ENCODE measurements around the gene ARL4A. TPM values are rescaled to one million over a fixed set of nuclear protein-coding genes. Genes with fewer than 3 reads are reported as not detected.

Gene ARL4A
- polyA plus RNA-seq, 2 donors, result 29.3 to 43.0 TPM

DNA sequence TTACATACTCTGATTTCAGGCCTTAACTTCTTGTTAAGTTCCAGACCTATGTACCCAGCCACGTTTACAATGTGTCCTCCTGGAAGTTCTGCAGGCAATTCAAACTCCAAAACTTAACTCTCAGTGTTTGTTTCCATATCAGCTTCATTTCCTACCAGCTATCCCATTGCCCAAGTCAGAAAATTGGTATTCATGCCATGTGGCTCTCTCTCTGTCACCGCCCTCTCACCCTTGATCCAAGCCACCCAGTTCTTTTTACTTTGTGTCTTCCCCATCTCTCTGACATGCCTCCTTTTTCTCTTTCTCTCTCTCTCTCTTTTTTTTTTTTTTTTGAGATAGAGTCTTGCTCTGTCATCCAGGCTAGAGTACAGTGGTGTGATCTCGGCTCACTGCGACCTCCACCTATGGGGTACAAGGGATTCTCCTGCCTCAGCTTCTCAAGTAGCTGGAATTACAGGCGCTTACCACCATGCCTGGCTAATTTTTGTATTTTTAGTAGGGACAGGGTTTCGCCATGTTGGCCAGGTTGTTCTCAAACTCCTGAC, 33.9 kb downstream of the ARL4A start:
- no peaks in the 10 kb centered on the region for H3K9me3 ChIP-seq (ENCODE audit: control insufficient read depth in 2 of 2, insufficient read depth in 1 of 2, low read depth in 1 of 2, low read length in 1 of 2)
- H3K4me1 ChIP-seq (ENCODE audit: control insufficient read depth in 2 of 2, insufficient read depth in 2 of 2, low read length in 1 of 2), result peaks cover 0 to under 1% of the 10 kb centered on the region in 2 donors
- H3K27me3 ChIP-seq (ENCODE audit: control insufficient read depth in 1 of 2, insufficient read depth in 2 of 2, low read length in 2 of 2), result no peaks in the 10 kb centered on the region
- no peak overlapping the region for H3K4me3 ChIP-seq (ENCODE audit: low read depth in 1 of 2, low read length in 2 of 2)
- no peak overlapping the region for H3K27ac ChIP-seq (ENCODE audit: low read depth in 2 of 2, low read length in 1 of 2)
- H3K36me3 ChIP-seq (ENCODE audit: control insufficient read depth in 2 of 2, insufficient read depth in 2 of 2, low read length in 1 of 2), result no peaks in the 10 kb centered on the region
- WGBS, 2 donors, result 88 to 93% methylated on average over 6 of the region's 6 CpGs

DNA sequence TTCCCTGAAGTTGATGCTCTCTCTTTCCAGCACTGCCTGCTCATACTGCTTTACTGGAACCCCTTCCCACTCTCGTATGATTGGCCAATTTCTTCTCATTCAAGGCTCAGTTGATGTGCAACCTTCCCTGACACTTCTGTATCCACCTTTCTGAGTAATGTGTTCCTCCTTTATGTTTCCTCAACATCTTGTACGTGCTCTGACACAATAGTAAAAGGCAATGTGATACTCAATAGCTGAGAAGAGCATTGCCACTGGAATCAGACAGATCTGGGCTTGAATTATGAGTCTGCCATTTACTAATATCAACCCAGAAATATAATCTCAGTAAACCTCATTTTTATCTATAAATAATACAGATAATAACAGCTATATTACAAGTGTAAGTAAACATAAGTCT, 34.7 kb downstream of the ARL4A start:
- Histone ChIP-seq H3K4me1 (ENCODE audit: control insufficient read depth in 2 of 2, insufficient read depth in 2 of 2, low read length in 1 of 2) (no peaks in the 10 kb centered on the region), H3K27me3 (ENCODE audit: control insufficient read depth in 1 of 2, insufficient read depth in 2 of 2, low read length in 2 of 2) (no peaks in the 10 kb centered on the region), H3K27ac (ENCODE audit: low read depth in 2 of 2, low read length in 1 of 2) (peak overlapping the region in 1 of 2 donors; percentile 55), H3K9me3 (ENCODE audit: control insufficient read depth in 2 of 2, insufficient read depth in 1 of 2, low read depth in 1 of 2, low read length in 1 of 2) (no peaks in the 10 kb centered on the region), H3K36me3 (ENCODE audit: control insufficient read depth in 2 of 2, insufficient read depth in 2 of 2, low read length in 1 of 2) (no peaks in the 10 kb centered on the region), H3K4me3 (ENCODE audit: low read depth in 1 of 2, low read length in 2 of 2) (no peak overlapping the region)
- 56 to 68% methylated on average over 2 of the region's 2 CpGs for WGBS, 2 donors

DNA sequence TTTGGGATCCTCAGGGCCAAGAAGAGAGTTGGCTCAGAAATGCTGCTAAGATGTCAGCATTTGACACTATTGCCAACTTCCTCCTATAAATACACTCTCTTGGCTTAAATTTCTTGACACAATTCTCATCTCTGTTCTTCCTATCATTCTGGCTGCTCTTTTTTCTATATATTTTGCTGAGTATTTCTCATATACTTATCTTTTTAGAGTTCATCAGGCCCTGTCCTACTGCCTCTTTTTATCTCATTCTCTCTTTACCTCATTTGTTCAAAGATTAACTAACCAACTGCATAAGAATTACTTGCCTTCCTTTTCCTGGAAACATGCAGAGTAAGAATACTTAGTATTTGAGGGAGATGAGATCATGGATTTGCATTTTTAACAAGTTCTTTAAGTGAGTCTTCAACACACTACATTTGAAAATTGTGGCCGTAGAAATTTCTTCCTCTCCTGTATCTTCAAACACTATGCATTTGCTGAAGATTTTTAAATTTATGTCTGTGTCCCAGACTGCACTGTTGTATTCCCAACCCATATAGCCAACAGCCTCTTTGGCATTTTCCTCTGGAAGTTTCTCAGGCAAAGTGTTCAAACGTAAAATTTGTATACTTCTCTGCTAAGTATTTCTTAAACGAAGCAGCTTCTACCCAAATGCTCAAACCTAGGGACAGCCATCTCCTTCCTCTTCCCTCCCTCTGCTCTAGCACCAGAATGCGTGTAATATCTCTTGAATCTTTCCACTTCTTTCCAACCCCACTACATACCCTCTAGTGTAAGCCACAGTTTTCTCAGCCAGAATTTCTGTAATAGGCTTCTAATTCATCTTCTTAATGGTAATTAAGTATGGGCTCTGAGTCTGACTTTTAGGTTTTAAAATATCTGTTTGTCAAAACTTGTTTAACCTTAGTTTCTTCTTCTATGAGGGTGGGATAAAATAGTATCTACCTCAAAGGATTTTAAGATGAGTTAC, 35.5 kb downstream of the ARL4A start:
- Histone ChIP-seq H3K4me1 (ENCODE audit: control insufficient read depth in 2 of 2, insufficient read depth in 2 of 2, low read length in 1 of 2) (no peaks in the 10 kb centered on the region), H3K27ac (ENCODE audit: low read depth in 2 of 2, low read length in 1 of 2) (peak overlapping the region in 1 of 2 donors; percentile 47)
- WGBS, 2 donors, result 83 to 85% methylated on average over 4 of the region's 4 CpGs

DNA sequence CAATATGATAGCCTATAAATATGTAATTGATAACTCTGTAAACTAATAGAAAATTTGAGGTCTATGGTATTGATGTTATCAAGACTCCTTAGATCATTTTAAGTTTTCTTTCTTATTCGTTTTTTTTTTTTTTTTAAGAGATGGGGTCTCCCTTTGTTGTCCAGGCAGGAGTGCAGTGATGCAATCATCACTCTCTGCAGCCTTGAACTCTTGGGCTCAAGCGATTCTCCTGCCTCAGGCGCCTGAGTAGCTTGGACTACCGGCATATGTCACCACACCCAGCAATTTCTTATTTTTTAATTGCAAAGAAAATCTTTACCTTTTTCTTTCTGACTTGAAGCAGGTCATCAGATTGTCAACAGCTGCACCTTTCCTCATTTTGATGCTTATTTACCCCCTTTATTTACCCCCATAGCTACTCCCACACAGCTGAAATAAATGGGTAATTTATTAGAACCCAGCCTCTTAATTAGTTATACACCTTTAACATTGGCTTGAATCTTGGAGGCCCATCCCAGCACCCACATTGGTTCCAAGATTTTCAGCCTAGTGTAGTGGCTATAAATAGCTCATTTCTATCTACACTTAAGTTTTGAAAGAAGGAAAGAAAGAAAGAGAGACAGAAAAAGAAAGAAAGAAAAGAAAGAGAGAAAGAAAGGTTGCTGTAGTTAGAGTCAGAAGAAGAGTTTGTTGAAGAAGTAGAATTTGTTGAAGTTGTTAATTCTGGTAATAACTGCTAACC, 38.3 kb downstream of the ARL4A start:
- H3K36me3 ChIP-seq (ENCODE audit: control insufficient read depth in 2 of 2, insufficient read depth in 2 of 2, low read length in 1 of 2), result no peaks in the 10 kb centered on the region
- H3K27ac ChIP-seq (ENCODE audit: low read depth in 2 of 2, low read length in 1 of 2), result no peak overlapping the region
- H3K27me3 ChIP-seq (ENCODE audit: control insufficient read depth in 1 of 2, insufficient read depth in 2 of 2, low read length in 2 of 2), result no peaks in the 10 kb centered on the region
- H3K9me3 ChIP-seq (ENCODE audit: control insufficient read depth in 2 of 2, insufficient read depth in 1 of 2, low read depth in 1 of 2, low read length in 1 of 2), result no peaks in the 10 kb centered on the region
- H3K4me3 ChIP-seq (ENCODE audit: low read depth in 1 of 2, low read length in 2 of 2), result no peak overlapping the region
- H3K4me1 ChIP-seq (ENCODE audit: control insufficient read depth in 2 of 2, insufficient read depth in 2 of 2, low read length in 1 of 2), result peaks cover 0 to 2% of the 10 kb centered on the region in 2 donors
- 76 to 77% methylated on average over 4 of the region's 4 CpGs for WGBS, 2 donors

More for the DNA sequence above, 35.5 kb downstream of the ARL4A start:
- no peaks in the 10 kb centered on the region for H3K36me3 ChIP-seq (ENCODE audit: control insufficient read depth in 2 of 2, insufficient read depth in 2 of 2, low read length in 1 of 2)
- H3K9me3 ChIP-seq (ENCODE audit: control insufficient read depth in 2 of 2, insufficient read depth in 1 of 2, low read depth in 1 of 2, low read length in 1 of 2), result no peaks in the 10 kb centered on the region
- no peak overlapping the region for H3K4me3 ChIP-seq (ENCODE audit: low read depth in 1 of 2, low read length in 2 of 2)
- no peaks in the 10 kb centered on the region for H3K27me3 ChIP-seq (ENCODE audit: control insufficient read depth in 1 of 2, insufficient read depth in 2 of 2, low read length in 2 of 2)

DNA sequence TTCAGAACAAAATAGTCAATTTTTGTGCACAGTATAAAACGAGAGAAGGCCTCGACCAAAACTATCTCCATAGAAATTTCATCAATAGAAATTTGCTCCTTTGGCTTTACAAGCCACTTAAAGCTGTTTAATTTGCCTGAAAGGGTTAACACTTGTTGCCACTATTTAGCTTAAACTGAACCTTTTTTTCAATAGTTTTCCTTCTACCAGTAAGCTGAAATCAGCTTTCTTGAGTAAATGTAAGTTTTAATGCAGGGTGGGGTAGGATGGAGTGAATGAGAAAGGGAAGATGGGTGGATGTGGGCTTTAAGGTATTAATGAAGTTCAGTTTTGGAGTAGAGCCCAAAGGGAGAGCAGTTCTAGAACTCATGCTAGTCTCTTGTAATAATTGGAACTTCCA, 39.5 kb downstream of the ARL4A start:
- 96 to 98% methylated on average over 2 of the region's 2 CpGs for WGBS, 2 donors
- Histone ChIP-seq H3K27ac (ENCODE audit: low read depth in 2 of 2, low read length in 1 of 2) (no peak overlapping the region), H3K36me3 (ENCODE audit: control insufficient read depth in 2 of 2, insufficient read depth in 2 of 2, low read length in 1 of 2) (no peaks in the 10 kb centered on the region), H3K4me3 (ENCODE audit: low read depth in 1 of 2, low read length in 2 of 2) (no peak overlapping the region), H3K27me3 (ENCODE audit: control insufficient read depth in 1 of 2, insufficient read depth in 2 of 2, low read length in 2 of 2) (no peaks in the 10 kb centered on the region), H3K9me3 (ENCODE audit: control insufficient read depth in 2 of 2, insufficient read depth in 1 of 2, low read depth in 1 of 2, low read length in 1 of 2) (no peaks in the 10 kb centered on the region), H3K4me1 (ENCODE audit: control insufficient read depth in 2 of 2, insufficient read depth in 2 of 2, low read length in 1 of 2) (peaks cover 0 to 2% of the 10 kb centered on the region in 2 donors)

DNA sequence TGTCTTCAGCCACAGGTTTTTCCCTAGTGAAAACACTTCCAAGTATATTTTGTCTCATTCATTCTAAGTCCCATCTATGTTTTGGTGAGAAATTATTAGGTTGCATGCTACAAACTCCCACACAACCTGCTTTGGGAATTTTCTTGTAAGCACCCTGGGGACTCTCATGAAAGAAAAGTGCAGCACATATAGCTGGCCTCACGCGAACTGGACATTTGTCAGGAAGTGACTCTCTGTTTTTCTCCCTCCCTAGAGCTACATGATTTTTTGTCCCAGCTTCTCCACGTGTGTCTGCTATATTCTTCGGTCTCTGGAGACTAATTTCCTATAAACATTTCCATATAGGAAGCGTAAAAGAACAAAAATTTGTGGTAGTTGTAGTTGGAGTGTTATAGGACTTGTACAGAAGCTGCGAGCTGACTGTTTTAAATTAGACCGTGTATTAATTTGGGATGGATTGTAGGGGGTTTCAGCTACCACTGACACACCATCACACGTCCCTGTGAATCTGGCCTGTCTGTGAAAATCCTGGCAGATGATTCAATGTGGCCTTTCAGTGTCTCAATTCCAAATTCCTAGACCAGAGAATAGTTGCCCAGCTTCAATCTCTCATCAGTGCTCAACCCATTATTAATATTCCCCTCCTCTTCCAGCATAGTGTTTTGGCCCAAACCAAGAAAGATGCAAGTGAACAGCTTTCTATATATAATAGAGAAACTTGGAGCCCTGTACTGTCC, 40.2 kb downstream of the ARL4A start:
- no peak overlapping the region for H3K27ac ChIP-seq (ENCODE audit: low read depth in 2 of 2, low read length in 1 of 2)
- no peaks in the 10 kb centered on the region for H3K27me3 ChIP-seq (ENCODE audit: control insufficient read depth in 1 of 2, insufficient read depth in 2 of 2, low read length in 2 of 2)
- 71 to 78% methylated on average over 8 of the region's 8 CpGs for WGBS, 2 donors
- peaks cover 0 to 2% of the 10 kb centered on the region in 2 donors for H3K4me1 ChIP-seq (ENCODE audit: control insufficient read depth in 2 of 2, insufficient read depth in 2 of 2, low read length in 1 of 2)
- no peaks in the 10 kb centered on the region for H3K36me3 ChIP-seq (ENCODE audit: control insufficient read depth in 2 of 2, insufficient read depth in 2 of 2, low read length in 1 of 2)
- no peaks in the 10 kb centered on the region for H3K9me3 ChIP-seq (ENCODE audit: control insufficient read depth in 2 of 2, insufficient read depth in 1 of 2, low read depth in 1 of 2, low read length in 1 of 2)
- H3K4me3 ChIP-seq (ENCODE audit: low read depth in 1 of 2, low read length in 2 of 2), result no peak overlapping the region

DNA sequence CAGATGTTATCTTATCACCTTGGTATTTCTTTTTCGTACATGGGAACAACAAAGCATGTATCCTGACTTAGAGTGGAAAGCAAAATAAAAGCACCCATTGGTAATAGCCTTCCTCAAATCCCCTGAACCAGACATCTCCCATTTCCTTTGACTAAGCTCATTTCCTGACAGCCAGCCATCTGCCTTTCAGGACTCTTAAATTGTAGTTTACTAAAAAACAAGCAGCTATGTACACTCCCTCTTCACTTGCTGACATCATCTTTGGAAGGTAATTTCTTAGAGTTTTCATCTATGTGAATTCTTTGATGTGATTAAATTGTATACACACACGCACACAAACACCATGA, 40.7 kb downstream of the ARL4A start:
- 86 to 90% methylated on average over 2 of the region's 2 CpGs for WGBS, 2 donors
- Histone ChIP-seq H3K4me3 (ENCODE audit: low read depth in 1 of 2, low read length in 2 of 2) (no peak overlapping the region), H3K36me3 (ENCODE audit: control insufficient read depth in 2 of 2, insufficient read depth in 2 of 2, low read length in 1 of 2) (no peaks in the 10 kb centered on the region), H3K4me1 (ENCODE audit: control insufficient read depth in 2 of 2, insufficient read depth in 2 of 2, low read length in 1 of 2) (peaks cover 0 to 2% of the 10 kb centered on the region in 2 donors), H3K27ac (ENCODE audit: low read depth in 2 of 2, low read length in 1 of 2) (no peak overlapping the region), H3K9me3 (ENCODE audit: control insufficient read depth in 2 of 2, insufficient read depth in 1 of 2, low read depth in 1 of 2, low read length in 1 of 2) (no peaks in the 10 kb centered on the region), H3K27me3 (ENCODE audit: control insufficient read depth in 1 of 2, insufficient read depth in 2 of 2, low read length in 2 of 2) (no peaks in the 10 kb centered on the region)

DNA sequence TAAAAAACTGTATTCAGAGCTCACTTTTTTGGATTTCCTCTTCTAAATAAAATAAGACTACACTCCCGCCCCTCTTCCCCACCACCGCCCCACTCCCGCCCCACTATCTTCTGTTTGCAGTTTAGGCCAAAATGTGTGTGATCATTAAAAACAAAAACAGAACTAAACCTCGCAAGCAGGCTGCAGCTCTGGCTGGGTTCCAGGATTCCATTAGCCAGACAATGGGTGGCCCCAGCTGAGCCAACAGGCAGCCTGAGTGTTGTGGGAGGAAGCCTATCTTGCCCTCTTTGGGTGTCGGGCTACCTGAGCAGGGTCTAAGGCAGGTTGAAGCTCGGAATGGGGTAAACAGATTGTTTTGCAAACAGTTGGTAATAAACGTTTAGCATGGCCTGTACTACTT, 41.7 kb downstream of the ARL4A start:
- Histone ChIP-seq H3K9me3 (ENCODE audit: control insufficient read depth in 2 of 2, insufficient read depth in 1 of 2, low read depth in 1 of 2, low read length in 1 of 2) (no peaks in the 10 kb centered on the region), H3K27ac (ENCODE audit: low read depth in 2 of 2, low read length in 1 of 2) (no peak overlapping the region), H3K4me3 (ENCODE audit: low read depth in 1 of 2, low read length in 2 of 2) (no peak overlapping the region), H3K27me3 (ENCODE audit: control insufficient read depth in 1 of 2, insufficient read depth in 2 of 2, low read length in 2 of 2) (no peaks in the 10 kb centered on the region), H3K36me3 (ENCODE audit: control insufficient read depth in 2 of 2, insufficient read depth in 2 of 2, low read length in 1 of 2) (no peaks in the 10 kb centered on the region), H3K4me1 (ENCODE audit: control insufficient read depth in 2 of 2, insufficient read depth in 2 of 2, low read length in 1 of 2) (peaks cover 0 to 2% of the 10 kb centered on the region in 2 donors)
- 42 to 45% methylated on average over 7 of the region's 7 CpGs for WGBS, 2 donors

DNA sequence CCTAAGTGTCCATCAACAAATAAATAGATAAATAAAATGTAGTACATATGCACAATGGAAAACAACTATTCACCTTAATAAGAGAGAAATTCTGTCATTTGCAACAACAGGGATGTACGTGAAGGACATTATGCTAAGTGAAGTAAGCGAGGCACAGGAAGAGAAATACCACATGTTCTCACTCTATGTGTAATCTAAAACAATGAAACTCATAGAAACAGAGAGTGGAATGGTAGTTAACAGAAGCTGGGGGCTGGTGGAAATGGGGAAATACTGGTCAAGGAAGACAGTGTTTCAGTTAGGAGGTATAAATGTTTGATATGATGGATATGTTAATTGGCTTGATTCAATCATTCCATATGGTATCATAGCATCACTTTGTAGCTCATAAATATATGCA, 43.1 kb downstream of the ARL4A start:
- Histone ChIP-seq H3K4me3 (ENCODE audit: low read depth in 1 of 2, low read length in 2 of 2) (no peak overlapping the region), H3K27me3 (ENCODE audit: control insufficient read depth in 1 of 2, insufficient read depth in 2 of 2, low read length in 2 of 2) (no peaks in the 10 kb centered on the region), H3K27ac (ENCODE audit: low read depth in 2 of 2, low read length in 1 of 2) (no peak overlapping the region), H3K4me1 (ENCODE audit: control insufficient read depth in 2 of 2, insufficient read depth in 2 of 2, low read length in 1 of 2) (peaks cover 0 to 2% of the 10 kb centered on the region in 2 donors), H3K36me3 (ENCODE audit: control insufficient read depth in 2 of 2, insufficient read depth in 2 of 2, low read length in 1 of 2) (no peaks in the 10 kb centered on the region), H3K9me3 (ENCODE audit: control insufficient read depth in 2 of 2, insufficient read depth in 1 of 2, low read depth in 1 of 2, low read length in 1 of 2) (no peaks in the 10 kb centered on the region)
- 51 to 65% methylated on average over 2 of the region's 2 CpGs for WGBS, 2 donors
